IMR-90 (cell line): ENCODE measurements around the gene STX11. TPM values are rescaled to one million over a fixed set of nuclear protein-coding genes. Genes with fewer than 3 reads are reported as not detected.

Experiments
- ATAC-seq: fragments of 200-7000 bp; cut with Tn5 transposase; 2 replicates; pipeline ENCODE4 v1.9.1; 2020; ENCODE audit warnings: low read depth, mild to moderate bottlenecking, moderate library complexity
- BruUV-seq: library from RNA; stranded (reverse); fragments of 400-500 nt; replicated peaks from 2 replicates; lab custom pipeline; 2021; lab: Mats Ljungman, UMichigan
- CTCF ChIA-PET: fragments of 300-600 bp; formaldehyde crosslinking; extraction: SDS; loops from one replicate; lab custom pipeline; 2021; ENCODE audit warnings: antibody characterized with exemption; lab: Yijun Ruan, JAX
- POLR2A ChIA-PET: fragments of 300-600 bp; sonication (Branson Sonifier 250); formaldehyde crosslinking; loops from one replicate; lab custom pipeline; 2022; ENCODE audit warnings: antibody characterized with exemption; ENCODE audit not compliant: unreplicated experiment; lab: Charles Lee
- DNase-seq: peaks from one replicate; pipeline ENCODE4 v3.0.0; 2013
- H2AFZ ChIP-seq: replicated peaks from 2 replicates; pipeline ENCODE3; 2013; ENCODE audit warnings: low read length, mild to moderate bottlenecking; ENCODE audit not compliant: poor library complexity
- H2AK5ac ChIP-seq: 2 replicates; pipeline ENCODE4 v1.6.1; 2013; ENCODE audit warnings: low read depth, low read length, inconsistent platforms
- H2AK9ac ChIP-seq: replicated peaks from 2 replicates; pipeline ENCODE3; 2013; ENCODE audit warnings: mild to moderate bottlenecking, low read depth, low read length, moderate library complexity; ENCODE audit not compliant: poor library complexity
- H2BK120ac ChIP-seq: 2 replicates; pipeline ENCODE4 v1.6.1; 2013; ENCODE audit warnings: low read depth, low read length, inconsistent platforms
- H2BK15ac ChIP-seq: 3 replicates; pipeline ENCODE4 v1.6.1; 2013; ENCODE audit warnings: low read depth, low read length, inconsistent platforms
- H2BK20ac ChIP-seq: 2 replicates; pipeline ENCODE4 v1.6.1; 2013; ENCODE audit warnings: low read depth, mild to moderate bottlenecking, inconsistent platforms, low read length, moderate library complexity
- H2BK5ac ChIP-seq: 2 replicates; pipeline ENCODE4 v1.6.1; 2013; ENCODE audit warnings: mild to moderate bottlenecking, low read depth, low read length, inconsistent platforms; ENCODE audit not compliant: poor library complexity, severe bottlenecking
- H3K14ac ChIP-seq: replicated peaks from 2 replicates; pipeline ENCODE4 v1.6.1; 2013; ENCODE audit warnings: low read depth, low read length, inconsistent platforms
- H3K18ac ChIP-seq: 2 replicates; pipeline ENCODE4 v1.6.1; 2013; ENCODE audit warnings: low read depth, low read length, control low read depth
- H3K23ac ChIP-seq: 2 replicates; pipeline ENCODE4 v1.6.1; 2013; ENCODE audit warnings: low read depth, low read length, inconsistent platforms
- H3K27ac ChIP-seq: 2 replicates; pipeline ENCODE4 v1.5.1; 2013; ENCODE audit warnings: mild to moderate bottlenecking, control low read depth, low read length; ENCODE audit not compliant: insufficient read depth
- H3K27me3 ChIP-seq: 2 replicates; pipeline ENCODE4 v1.6.1; 2013; ENCODE audit warnings: low read length; ENCODE audit not compliant: control insufficient read depth, insufficient read depth
- H3K36me3 ChIP-seq: 2 replicates; pipeline ENCODE4 v1.6.1; 2013; ENCODE audit warnings: low read length, mixed read lengths; ENCODE audit not compliant: control insufficient read depth, insufficient read depth
- H3K4ac ChIP-seq: 2 replicates; pipeline ENCODE4 v1.6.1; 2013; ENCODE audit warnings: low read depth, low read length, inconsistent platforms
- H3K4me1 ChIP-seq: 2 replicates; pipeline ENCODE4 v1.6.1; 2013; ENCODE audit warnings: low read length, mixed read lengths; ENCODE audit not compliant: control insufficient read depth, insufficient read depth
- H3K4me2 ChIP-seq: 2 replicates; pipeline ENCODE4 v1.6.1; 2013; ENCODE audit warnings: low read depth, mild to moderate bottlenecking, control low read depth, low read length, moderate library complexity
- H3K4me3 ChIP-seq: 2 replicates; pipeline ENCODE4 v1.5.1; 2013; ENCODE audit warnings: low read depth, mild to moderate bottlenecking, control low read depth, low read length, moderate library complexity; ENCODE audit not compliant: insufficient read depth
- H3K56ac ChIP-seq: 2 replicates; pipeline ENCODE4 v1.6.1; 2013; ENCODE audit warnings: low read length, inconsistent platforms; ENCODE audit not compliant: insufficient read depth; ENCODE audit errors: extremely low read depth
- H3K79me1 ChIP-seq, 2 experiments: 2 replicates each; pipeline ENCODE4 v1.6.1; 2013; ENCODE audit warnings: low read length in 2 of 2, inconsistent platforms in 1 of 2, low read depth in 1 of 2
- H3K9ac ChIP-seq: 2 replicates; pipeline ENCODE4 v1.6.1; 2013; ENCODE audit warnings: low read depth, low read length, control low read depth
- H3K9me1 ChIP-seq: 2 replicates; pipeline ENCODE4 v1.6.1; 2013; ENCODE audit warnings: low read length, inconsistent platforms; ENCODE audit not compliant: insufficient read depth
- H3K9me3 ChIP-seq: 2 replicates; pipeline ENCODE4 v1.6.1; 2013; ENCODE audit warnings: low read length; ENCODE audit not compliant: control insufficient read depth, insufficient read depth
- H4K20me1 ChIP-seq: 2 replicates; pipeline ENCODE4 v1.6.1; 2013; ENCODE audit warnings: low read length, inconsistent platforms; ENCODE audit not compliant: insufficient read depth
- H4K5ac ChIP-seq: 2 replicates; pipeline ENCODE4 v1.6.1; 2013; ENCODE audit warnings: mild to moderate bottlenecking, low read depth, low read length, control low read depth
- H4K8ac ChIP-seq, 2 experiments: 2 replicates each; pipeline ENCODE4 v1.6.1; 2013; ENCODE audit warnings: low read depth in 2 of 2, low read length in 2 of 2, control low read depth in 1 of 2, inconsistent platforms in 1 of 2
- H4K91ac ChIP-seq: 2 replicates; pipeline ENCODE4 v1.6.1; 2013; ENCODE audit warnings: low read depth, low read length, inconsistent platforms; ENCODE audit not compliant: insufficient read depth
- CEBPB ChIP-seq: IDR thresholded peaks from 2 replicates; pipeline ENCODE4 v1.6.1; 2012; ENCODE audit warnings: low read depth, low read length, improper control_type of control experiment
- MXI1 ChIP-seq: IDR thresholded peaks from 2 replicates; pipeline ENCODE4 v1.6.1; 2012; ENCODE audit warnings: low read depth, mild to moderate bottlenecking, low read length, moderate library complexity, borderline replicate concordance
- NFE2L2 ChIP-seq: fragments of 150-350 bp; IDR thresholded peaks from 2 replicates; pipeline ENCODE4 v1.6.1; 2016; ENCODE audit warnings: low read depth, mild to moderate bottlenecking, low read length
- RCOR1 ChIP-seq: IDR thresholded peaks from 2 replicates; pipeline ENCODE4 v1.6.1; 2012; ENCODE audit warnings: mild to moderate bottlenecking, low read length, improper control_type of control experiment; ENCODE audit not compliant: insufficient replicate concordance
- RFX5 ChIP-seq: IDR thresholded peaks from 2 replicates; pipeline ENCODE4 v1.8.0; 2012; ENCODE audit warnings: low read depth, mild to moderate bottlenecking, low read length, moderate library complexity
- WGBS, 2 experiments: methylation state at CpG; one replicate each; pipeline versions ENCODE4 v1.1.5 to v1.1.7; 2013; ENCODE audit warnings: missing lambda C conversion rate in 2 of 2; ENCODE audit not compliant: insufficient read length in 1 of 2; ENCODE audit errors: extremely low coverage in 2 of 2; 5-methylcytosine and 5-hydroxymethylcytosine counted together
- dilution Hi-C: fragments of 300-500 bp; cut with HindIII; formaldehyde crosslinking; loops from one replicate; pipeline ENCODE4 v1.14.3; 2018; ENCODE audit warnings: low sequenced_read_pairs; ENCODE audit not compliant: unreplicated experiment
- in situ Hi-C: fragments of 300-500 bp; cut with MboI; formaldehyde crosslinking; loops from 3 replicates; pipeline ENCODE4 v1.14.3; 2019; ENCODE audit warnings: low sequenced_read_pairs, inconsistent platforms, mixed read lengths
- intact Hi-C: fragments of 100-400 bp; cut with micrococcal nuclease; formaldehyde crosslinking; loops from 2 replicates; pipeline ENCODE4 v1.10.0; 2022
- polyA plus RNA-seq, 3 experiments: library from polyadenylated mRNA; depleted of rRNA; stranded (reverse); fragments of >200 nt; gene quantifications; 2 replicates each; pipeline ENCODE4 v1.2.3, GENCODE V29; 2012; ENCODE audit warnings: low replicate concordance in 1 of 3
- total RNA-seq: library from RNA; depleted of rRNA; stranded (reverse); fragments of >200 nt; gene quantifications from 2 replicates; pipeline ENCODE4 v1.2.3, GENCODE V29; 2012
- TF ChIP-seq, protein P1 (sequence below): fragments of 150-350 bp; IDR thresholded peaks from 2 replicates; pipeline ENCODE4 v1.6.1; 2016; ENCODE audit warnings: low read depth, mild to moderate bottlenecking, low read length, moderate library complexity, borderline replicate concordance
- TF ChIP-seq, protein P2 (sequence below): fragments of 150-350 bp; IDR thresholded peaks from 2 replicates; pipeline ENCODE4 v1.6.1; 2017; ENCODE audit warnings: mild to moderate bottlenecking, antibody characterized with exemption, low read length, low read depth

Gene STX11
- total and polyA plus RNA-seq, 2 of the 4 experiments (the other 2 are of a cell fraction): 0.54 to 0.68 TPM

DNA sequence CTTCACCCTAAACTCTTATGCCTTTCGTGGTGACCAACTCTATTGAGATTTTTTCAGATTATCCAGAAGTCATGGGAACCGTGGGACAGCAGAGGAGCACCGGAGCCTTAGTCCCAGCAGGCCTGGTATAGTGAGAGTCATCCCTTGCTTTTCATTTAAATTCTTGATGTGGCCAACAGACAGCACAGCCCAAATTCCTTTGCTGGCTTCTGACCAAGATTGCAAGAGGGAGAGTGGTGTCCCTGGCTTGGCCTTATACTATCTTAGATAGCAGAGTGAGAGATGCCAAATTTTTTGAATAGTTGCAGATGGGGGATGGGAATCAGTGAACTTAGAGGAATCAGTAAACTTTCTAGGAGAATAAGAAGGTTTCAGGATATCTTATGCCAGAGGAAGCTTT lies 7.8 kb downstream of the STX11 start:
- intact Hi-C loops (no loop called here), in situ Hi-C loops (no loop called here), dilution Hi-C loops (no loop called here)
- Histone ChIP-seq H2BK5ac (no peak overlapping the region), H3K27me3 (no peaks in the 10 kb centered on the region), H3K56ac (no peak overlapping the region), H3K4ac (no peak overlapping the region), H2AFZ (peak overlapping the region; percentile 6), H2AK9ac (no peak overlapping the region), H3K18ac (no peak overlapping the region), H2BK15ac (no peak overlapping the region), H4K91ac (no peak overlapping the region; the same call in 1 of the 2 replicates), H3K4me1 (0 out of 2 replicates have a peak, but pooled peaks cover 2% of the 10 kb centered on the region), H3K4me2 (no peak overlapping the region), H3K9ac (no peak overlapping the region), H3K79me1 (no peaks in the 10 kb centered on the region), H4K8ac (no peak overlapping the region), H3K36me3 (no peaks in the 10 kb centered on the region), H3K27ac (no peak overlapping the region), H2AK5ac (no peak overlapping the region), H3K9me1 (peaks cover 5% of the 10 kb centered on the region; the same call in 1 of the 2 replicates), H4K5ac (no peak overlapping the region), H3K14ac (no peak overlapping the region), H3K23ac (no peak overlapping the region), H3K9me3 (no peaks in the 10 kb centered on the region), H4K20me1 (no peaks in the 10 kb centered on the region), H2BK20ac (no peak overlapping the region), H2BK120ac (peak overlapping the region; percentile 24; the same call in 1 of the 2 replicates), H3K4me3 (no peak overlapping the region)
- ATAC-seq: peak; percentile 95
- ChIA-PET POLR2A (no interaction called here), CTCF (interaction anchor here (0.7 kb wide), 1 partner anchor 17 kb away, joined by 3 read pairs; no protein-coding TSS in a partner anchor)
- no peak for TF ChIP-seq NFE2L2
- TF ChIP-seq, protein P1, sequence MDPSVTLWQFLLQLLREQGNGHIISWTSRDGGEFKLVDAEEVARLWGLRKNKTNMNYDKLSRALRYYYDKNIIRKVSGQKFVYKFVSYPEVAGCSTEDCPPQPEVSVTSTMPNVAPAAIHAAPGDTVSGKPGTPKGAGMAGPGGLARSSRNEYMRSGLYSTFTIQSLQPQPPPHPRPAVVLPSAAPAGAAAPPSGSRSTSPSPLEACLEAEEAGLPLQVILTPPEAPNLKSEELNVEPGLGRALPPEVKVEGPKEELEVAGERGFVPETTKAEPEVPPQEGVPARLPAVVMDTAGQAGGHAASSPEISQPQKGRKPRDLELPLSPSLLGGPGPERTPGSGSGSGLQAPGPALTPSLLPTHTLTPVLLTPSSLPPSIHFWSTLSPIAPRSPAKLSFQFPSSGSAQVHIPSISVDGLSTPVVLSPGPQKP: no peak
- no peak for TF ChIP-seq MXI1
- no peak for TF ChIP-seq CEBPB
- TF ChIP-seq RFX5: no peak
- TF ChIP-seq, protein P2, sequence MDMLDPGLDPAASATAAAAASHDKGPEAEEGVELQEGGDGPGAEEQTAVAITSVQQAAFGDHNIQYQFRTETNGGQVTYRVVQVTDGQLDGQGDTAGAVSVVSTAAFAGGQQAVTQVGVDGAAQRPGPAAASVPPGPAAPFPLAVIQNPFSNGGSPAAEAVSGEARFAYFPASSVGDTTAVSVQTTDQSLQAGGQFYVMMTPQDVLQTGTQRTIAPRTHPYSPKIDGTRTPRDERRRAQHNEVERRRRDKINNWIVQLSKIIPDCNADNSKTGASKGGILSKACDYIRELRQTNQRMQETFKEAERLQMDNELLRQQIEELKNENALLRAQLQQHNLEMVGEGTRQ: no peak
- no peak for TF ChIP-seq RCOR1
- DNase-seq: peak; percentile 88
- no CpG with 5 or more reads among the region's 3 CpGs for WGBS, 2 experiments
- no TSS peak for BruUV-seq
